Gastroesophageal sphincter (tissue), 4 donors: ENCODE results near the gene MBTPS1. TPM values are rescaled to one million over a fixed set of nuclear protein-coding genes. Genes with fewer than 3 reads are reported as not detected.

Source experiments
- ATAC-seq: fragments of 150-250 bp; one replicate; pipeline ENCODE4 v1.9.1; 2016; ENCODE audit warnings: mild to moderate bottlenecking, moderate library complexity
- H3K27ac ChIP-seq, 4 donors: fragments of 200-600 bp; sonication (generic) in 3 of 4; 1 replicate in 3 of 4; 2 replicates in 1 of 4; pipeline ENCODE4 v1.5.1; 2016 to 2019
- H3K27me3 ChIP-seq: fragments of 200-600 bp; sonication (generic); one replicate; pipeline ENCODE4 v1.5.1; 2019
- H3K36me3 ChIP-seq, 2 donors: fragments of 200-600 bp; sonication (generic); one replicate each; pipeline ENCODE4 v1.5.1; 2019; ENCODE audit warnings: control low read depth in 1 of 2
- H3K4me1 ChIP-seq, 3 donors: fragments of 200-600 bp; sonication (generic); 1 replicate in 2 of 3; 2 replicates in 1 of 3; pipeline ENCODE4 v1.5.1; 2016 to 2019; ENCODE audit warnings: control low read depth in 2 of 3
- H3K4me3 ChIP-seq, 2 donors: fragments of 200-600 bp; sonication (generic); one replicate each; pipeline ENCODE4 v1.5.1; 2019; ENCODE audit warnings: mild to moderate bottlenecking in 1 of 2, moderate library complexity in 1 of 2
- H3K9me3 ChIP-seq, 3 donors: fragments of 200-600 bp; sonication (generic); one replicate each; pipeline ENCODE4 v1.5.1; 2017 to 2019; ENCODE audit warnings: control low read depth in 2 of 3
- CTCF ChIP-seq, 4 experiments: fragments of 200-600 bp in 2 of 4; fragments of 450-650 bp in 2 of 4; sonication (generic) in 1 of 4; IDR thresholded peaks; one replicate each; pipeline ENCODE4 v1.5.1; 2017 to 2019; ENCODE audit warnings: antibody characterized with exemption in 4 of 4, mild to moderate bottlenecking in 2 of 4, moderate library complexity in 2 of 4
- EP300 ChIP-seq: sonication (generic); formaldehyde crosslinking; IDR thresholded peaks from one replicate; pipeline ENCODE4 v1.6.1; 2017; ENCODE audit warnings: antibody characterized with exemption, mild to moderate bottlenecking
- POLR2A ChIP-seq, 2 donors: fragments of 450-650 bp; IDR thresholded peaks; one replicate each; pipeline ENCODE4 v1.6.1; 2017; ENCODE audit warnings: antibody characterized with exemption in 2 of 2, mild to moderate bottlenecking in 2 of 2, moderate library complexity in 1 of 2
- POLR2AphosphoS5 ChIP-seq: sonication (generic); formaldehyde crosslinking; IDR thresholded peaks from one replicate; pipeline ENCODE4 v1.6.1; 2017; ENCODE audit warnings: antibody characterized with exemption
- WGBS, 2 donors: methylation state at CpG; one replicate each; pipeline ENCODE4 v1.1.5; 2018; ENCODE audit warnings: low coverage in 1 of 2; 5-methylcytosine and 5-hydroxymethylcytosine counted together
- total RNA-seq, 4 donors: library from RNA; depleted of rRNA; stranded (reverse); fragments of >200 nt; gene quantifications; one replicate each; pipeline ENCODE4 v1.1.0, GENCODE V29; 2016

MBTPS1 gene
- total RNA-seq, 4 donors from 2014 or later = 84.0 to 98.6 (median 90.9) TPM

DNA sequence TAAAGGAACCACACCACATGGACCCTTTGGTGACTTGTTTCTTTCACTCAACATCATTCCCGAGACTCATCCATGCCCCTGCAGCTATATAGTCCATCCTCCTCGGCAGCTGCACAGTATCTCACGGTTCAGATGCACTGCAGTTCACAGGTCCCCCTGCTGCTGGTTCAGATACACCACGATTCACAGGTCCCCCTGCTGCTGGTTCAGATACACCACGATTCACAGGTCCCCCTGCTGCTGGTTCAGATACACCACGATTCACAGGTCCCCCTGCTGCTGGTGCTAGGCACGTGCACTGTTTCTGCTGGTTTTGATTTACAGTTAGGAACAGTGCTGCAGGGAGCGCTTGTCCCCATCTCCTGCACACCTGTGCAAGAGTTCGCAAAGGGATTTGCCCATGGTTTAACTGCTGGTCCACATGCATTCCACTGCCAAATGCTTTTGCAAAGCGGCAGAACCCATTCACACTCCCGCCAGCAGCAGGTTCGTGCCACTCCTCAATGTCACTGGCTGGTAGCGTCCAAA lies 24.5 kb upstream of the MBTPS1 start:
- no peaks in the 10 kb centered on the region for H3K9me3 ChIP-seq
- WGBS, 2 donors = 79 to 89% methylated on average over 6 to 9 of the region's 13 CpGs
- TF ChIP-seq CTCF (IDR thresholded peaks at IDR 0.05) = no peak
- no peak for TF ChIP-seq POLR2AphosphoS5
- no peak for TF ChIP-seq EP300
- no peak for TF ChIP-seq POLR2A (IDR thresholded peaks at IDR 0.05)
- no peak overlapping the region for H3K4me3 ChIP-seq
- no peak overlapping the region for H3K27ac ChIP-seq
- no peak for ATAC-seq
- no peaks in the 10 kb centered on the region for H3K27me3 ChIP-seq
- peaks cover 0 to 20% (median 0%) of the 10 kb centered on the region in 3 donors for H3K4me1 ChIP-seq
- H3K36me3 ChIP-seq = no peaks in the 10 kb centered on the region

- Histone ChIP-seq H3K36me3 (no peaks in the 10 kb centered on the region), H3K9me3 (no peaks in the 10 kb centered on the region), H3K27me3 (no peaks in the 10 kb centered on the region), H3K4me1 (peaks cover 0 to 13% (median 0%) of the 10 kb centered on the region in 3 donors), H3K27ac (no peak overlapping the region), H3K4me3 (no peak overlapping the region)
- ATAC-seq = no peak
- WGBS, 2 donors = 57 to 68% methylated on average over 3 to 6 of the region's 6 CpGs
- TF ChIP-seq POLR2A (IDR thresholded peaks at IDR 0.05) (no peak), EP300 (no peak), POLR2AphosphoS5 (no peak)
Observed at GRCh38 chr16:84139628-84140258, 23.0 kb upstream of the MBTPS1 start.

DNA sequence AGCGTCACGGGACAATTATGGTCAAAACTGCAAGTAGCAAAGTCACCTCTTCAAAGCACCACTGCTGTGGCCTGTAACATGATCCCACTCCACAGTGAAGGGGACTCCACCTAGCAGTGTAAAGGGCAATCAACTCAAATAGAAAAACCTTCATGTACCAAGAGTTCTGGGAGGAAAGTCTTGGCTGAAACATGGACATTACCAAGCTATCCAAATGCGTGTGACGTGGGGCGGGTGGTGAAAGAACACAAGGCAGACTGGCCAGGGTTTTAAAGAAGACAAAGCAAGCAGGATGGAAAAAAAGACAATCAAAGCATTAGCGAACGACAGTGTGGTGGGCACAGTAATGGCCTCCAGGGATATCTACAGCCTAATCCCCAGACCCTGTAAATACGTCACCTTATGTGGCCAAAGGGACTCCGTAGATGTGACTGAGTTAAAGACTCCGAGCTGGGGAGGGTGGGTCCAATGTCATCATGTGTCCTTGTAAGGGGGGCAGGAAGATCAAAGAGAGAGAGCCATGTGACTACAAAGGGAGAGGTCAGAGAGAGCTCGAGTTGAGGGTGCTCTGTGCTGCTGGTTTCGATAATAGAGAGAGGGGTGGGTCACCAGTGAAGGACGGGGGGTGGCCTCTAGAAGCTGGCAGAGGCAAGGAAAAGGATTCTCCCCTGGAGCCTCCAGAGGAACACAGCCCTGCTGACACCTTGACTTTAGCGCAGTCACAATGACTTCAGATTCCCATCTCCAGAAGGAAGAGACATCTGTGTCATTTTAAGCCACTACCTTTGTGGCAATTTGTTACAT lies 22.3 kb upstream of the MBTPS1 start:
- WGBS, 2 donors = 70 to 80% methylated on average over 8 to 14 of the region's 14 CpGs
- ATAC-seq = no peak
- H3K36me3 ChIP-seq = no peaks in the 10 kb centered on the region
- H3K9me3 ChIP-seq = no peaks in the 10 kb centered on the region
- H3K27ac ChIP-seq = no peak overlapping the region
- no peak overlapping the region for H3K4me3 ChIP-seq
- no peak for TF ChIP-seq POLR2AphosphoS5
- peaks cover 0 to 9% (median 0%) of the 10 kb centered on the region in 3 donors for H3K4me1 ChIP-seq
- H3K27me3 ChIP-seq = no peaks in the 10 kb centered on the region

DNA sequence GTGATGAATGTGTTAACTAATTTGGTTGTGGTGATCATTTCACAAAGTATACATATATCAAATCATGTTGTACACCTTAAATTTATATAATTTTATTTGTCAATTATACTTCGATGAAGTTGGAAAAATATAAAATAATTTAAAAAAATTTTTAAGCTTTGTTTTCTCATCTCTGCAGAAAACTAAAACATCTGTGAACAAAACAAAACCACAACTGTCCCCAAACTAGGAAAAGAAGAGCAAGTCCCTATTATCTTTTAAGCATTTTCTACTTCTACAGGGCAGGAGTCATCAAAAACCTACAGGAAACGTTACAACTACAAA lies 21.7 kb upstream of the MBTPS1 start:
- no peaks in the 10 kb centered on the region for H3K9me3 ChIP-seq
- no peak for ATAC-seq
- no peak overlapping the region for H3K4me3 ChIP-seq
- H3K4me1 ChIP-seq = peaks cover 0 to 4% (median 0%) of the 10 kb centered on the region in 3 donors
- no peaks in the 10 kb centered on the region for H3K36me3 ChIP-seq
- H3K27ac ChIP-seq = no peak overlapping the region
- 49 to 60% methylated on average over 2 of the region's 2 CpGs for WGBS, 2 donors
- TF ChIP-seq POLR2A (IDR thresholded peaks at IDR 0.05) (no peak), POLR2AphosphoS5 (no peak), CTCF (IDR thresholded peaks at IDR 0.05) (no peak), EP300 (no peak)
- no peaks in the 10 kb centered on the region for H3K27me3 ChIP-seq

DNA sequence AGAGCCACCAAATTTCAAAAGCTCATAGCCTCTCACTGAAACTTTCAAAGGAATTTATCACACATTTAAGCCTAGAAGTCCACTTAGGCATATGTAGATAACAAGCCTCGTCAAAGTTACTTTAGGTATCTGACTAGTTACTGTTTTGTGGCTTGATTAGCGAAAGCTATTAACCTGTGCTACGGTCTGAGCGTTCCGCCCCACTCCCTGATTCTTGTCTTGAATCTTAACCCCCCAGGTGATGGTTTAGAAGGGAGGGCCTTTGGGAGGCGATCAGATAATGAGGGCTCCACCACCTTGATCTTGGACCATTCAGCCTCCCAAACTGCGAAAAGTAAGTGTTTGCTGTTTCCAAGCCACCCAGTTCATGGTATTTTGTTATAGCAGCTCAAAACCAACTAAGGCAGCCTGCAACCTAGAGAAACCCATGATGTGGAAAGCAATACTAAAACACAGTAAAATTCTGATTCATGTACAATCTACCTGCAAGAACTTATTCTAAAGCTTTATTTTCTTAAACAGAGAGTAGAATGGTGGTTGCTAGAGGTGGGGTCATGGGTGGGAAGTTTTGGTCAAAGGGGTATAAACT lies 21.1 kb upstream of the MBTPS1 start:
- no peaks in the 10 kb centered on the region for H3K27me3 ChIP-seq
- no peak for TF ChIP-seq POLR2AphosphoS5
- no peak for TF ChIP-seq EP300
- TF ChIP-seq POLR2A (IDR thresholded peaks at IDR 0.05) = no peak
- TF ChIP-seq CTCF (IDR thresholded peaks at IDR 0.05) = no peak
- no peaks in the 10 kb centered on the region for H3K4me1 ChIP-seq
- no peak overlapping the region for H3K27ac ChIP-seq
- H3K4me3 ChIP-seq = no peak overlapping the region
- ATAC-seq = no peak
- no peaks in the 10 kb centered on the region for H3K36me3 ChIP-seq
- 89 to 94% methylated on average over 5 to 7 of the region's 7 CpGs for WGBS, 2 donors
- no peaks in the 10 kb centered on the region for H3K9me3 ChIP-seq
